Bronchial epithelial cell (primary cell): Measurements from ENCODE around the gene MYO15A. TPM values are rescaled to one million over a fixed set of nuclear protein-coding genes. Genes with fewer than 3 reads are reported as not detected.
A peak's percentile ranks its signal among the peaks of the same experiment; 100 is the strongest.

Source experiments
- DNase-seq: peaks from one replicate; pipeline ENCODE4 v3.0.0-alpha.2; 2010; ENCODE audit warnings: low read depth
- FAIRE-seq: peaks from 2 replicates; lab custom pipeline; 2011; peaks lifted over from hg19 to GRCh38; lab: Jason Lieb, UNC
- H3K27me3 ChIP-seq: 2 replicates; pipeline ENCODE4 v1.5.1; 2011; ENCODE audit warnings: low read length; ENCODE audit not compliant: control insufficient read depth, insufficient read depth
- H3K36me3 ChIP-seq: 2 replicates; pipeline ENCODE4 v1.5.1; 2011; ENCODE audit warnings: low read length; ENCODE audit not compliant: control insufficient read depth, insufficient read depth
- H3K4me3 ChIP-seq: 2 replicates; pipeline ENCODE4 v1.5.1; 2011; ENCODE audit warnings: mild to moderate bottlenecking, low read depth, low read length, control low read depth
- total RNA-seq: library from RNA; depleted of rRNA; stranded (reverse); fragments of >200 nt; gene quantifications from 2 replicates; pipeline ENCODE4 v1.2.1, GENCODE V29; 2014
- TF ChIP-seq, protein P1 (sequence below): IDR thresholded peaks from 2 replicates; pipeline ENCODE4 v1.5.1; 2011; ENCODE audit warnings: mild to moderate bottlenecking, moderate library complexity, low read length, control low read depth, inconsistent platforms; ENCODE audit not compliant: insufficient read depth, severe bottlenecking

The MYO15A gene
- total RNA-seq, 1 donor from 2014 or later = 1.6 TPM

DNA sequence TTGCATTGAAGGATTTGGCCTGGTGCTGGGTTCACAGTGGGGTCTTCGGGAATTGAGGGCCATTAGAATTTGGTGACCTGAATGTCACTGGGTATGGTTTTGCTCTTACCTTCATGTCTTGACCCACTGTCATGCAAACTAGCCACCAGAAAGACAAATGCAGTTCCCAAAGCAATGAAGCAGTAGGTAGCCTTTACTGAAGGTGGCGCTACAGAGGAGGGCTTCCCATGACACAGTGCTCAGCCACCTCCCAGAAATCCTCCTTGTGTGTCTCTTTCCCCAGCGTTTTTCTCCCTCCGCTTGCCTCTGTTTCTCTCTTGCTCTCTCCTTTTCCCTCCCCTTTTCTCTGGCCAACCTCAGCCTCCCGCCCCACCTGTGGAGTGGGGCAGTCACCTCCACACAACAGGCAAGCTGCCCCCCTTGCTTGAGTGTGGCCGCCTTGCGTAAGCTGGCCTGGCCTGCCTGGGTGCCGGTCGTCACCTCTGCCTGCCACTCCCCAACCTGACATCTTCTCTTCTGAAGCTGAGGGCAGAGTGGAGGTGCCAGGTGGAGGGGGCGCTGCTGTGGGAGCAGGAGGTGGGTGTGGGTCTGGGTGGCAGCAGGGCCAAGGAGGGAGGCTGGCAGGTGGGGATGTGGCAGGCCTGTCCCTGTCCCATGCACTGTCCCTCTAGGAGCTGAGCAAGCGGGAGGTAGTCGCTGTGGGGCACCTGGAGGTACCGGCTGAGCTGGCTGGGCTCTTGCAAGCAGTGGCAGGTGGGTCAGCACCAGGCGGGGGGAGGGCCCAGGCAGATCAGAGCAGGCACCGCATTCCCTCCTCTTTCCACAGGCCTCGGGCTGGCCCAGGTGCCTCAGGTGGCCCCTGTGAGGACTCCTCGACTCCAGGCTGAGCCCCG, 34.7 kb downstream of the MYO15A start:
- Histone ChIP-seq H3K4me3 (no peak overlapping the region), H3K36me3 (no peaks in the 10 kb centered on the region), H3K27me3 (peaks cover 4% of the 10 kb centered on the region)
- peak; percentile 38 for DNase-seq
- TF ChIP-seq, protein P1, sequence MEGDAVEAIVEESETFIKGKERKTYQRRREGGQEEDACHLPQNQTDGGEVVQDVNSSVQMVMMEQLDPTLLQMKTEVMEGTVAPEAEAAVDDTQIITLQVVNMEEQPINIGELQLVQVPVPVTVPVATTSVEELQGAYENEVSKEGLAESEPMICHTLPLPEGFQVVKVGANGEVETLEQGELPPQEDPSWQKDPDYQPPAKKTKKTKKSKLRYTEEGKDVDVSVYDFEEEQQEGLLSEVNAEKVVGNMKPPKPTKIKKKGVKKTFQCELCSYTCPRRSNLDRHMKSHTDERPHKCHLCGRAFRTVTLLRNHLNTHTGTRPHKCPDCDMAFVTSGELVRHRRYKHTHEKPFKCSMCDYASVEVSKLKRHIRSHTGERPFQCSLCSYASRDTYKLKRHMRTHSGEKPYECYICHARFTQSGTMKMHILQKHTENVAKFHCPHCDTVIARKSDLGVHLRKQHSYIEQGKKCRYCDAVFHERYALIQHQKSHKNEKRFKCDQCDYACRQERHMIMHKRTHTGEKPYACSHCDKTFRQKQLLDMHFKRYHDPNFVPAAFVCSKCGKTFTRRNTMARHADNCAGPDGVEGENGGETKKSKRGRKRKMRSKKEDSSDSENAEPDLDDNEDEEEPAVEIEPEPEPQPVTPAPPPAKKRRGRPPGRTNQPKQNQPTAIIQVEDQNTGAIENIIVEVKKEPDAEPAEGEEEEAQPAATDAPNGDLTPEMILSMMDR = peak; percentile 83
- peak; percentile 87 for FAIRE-seq

DNA sequence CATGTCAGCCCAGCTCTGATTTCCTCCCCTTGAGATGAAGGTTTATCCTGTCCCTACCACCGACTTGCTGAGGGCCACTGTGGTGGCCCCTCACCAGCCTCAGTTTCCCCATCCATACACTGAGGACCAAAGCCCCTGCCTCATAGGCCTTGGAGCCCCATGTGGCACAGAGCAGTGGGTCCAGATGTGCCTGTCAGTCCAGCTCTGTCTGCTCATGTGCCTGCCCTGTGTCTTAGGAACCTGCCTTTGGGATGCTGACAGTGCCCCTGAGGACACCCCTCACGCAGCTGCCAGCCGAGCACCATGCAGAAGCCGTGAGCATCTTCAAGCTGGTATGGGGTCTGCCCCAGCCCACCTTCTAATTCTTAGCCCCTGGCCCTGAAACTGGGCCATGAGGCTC, 35.7 kb downstream of the MYO15A start:
- TF ChIP-seq, protein P1 = no peak
- Histone ChIP-seq H3K27me3 (peaks cover 4% of the 10 kb centered on the region), H3K4me3 (no peak overlapping the region), H3K36me3 (no peaks in the 10 kb centered on the region)
- no peak for DNase-seq
- no peak for FAIRE-seq

DNA sequence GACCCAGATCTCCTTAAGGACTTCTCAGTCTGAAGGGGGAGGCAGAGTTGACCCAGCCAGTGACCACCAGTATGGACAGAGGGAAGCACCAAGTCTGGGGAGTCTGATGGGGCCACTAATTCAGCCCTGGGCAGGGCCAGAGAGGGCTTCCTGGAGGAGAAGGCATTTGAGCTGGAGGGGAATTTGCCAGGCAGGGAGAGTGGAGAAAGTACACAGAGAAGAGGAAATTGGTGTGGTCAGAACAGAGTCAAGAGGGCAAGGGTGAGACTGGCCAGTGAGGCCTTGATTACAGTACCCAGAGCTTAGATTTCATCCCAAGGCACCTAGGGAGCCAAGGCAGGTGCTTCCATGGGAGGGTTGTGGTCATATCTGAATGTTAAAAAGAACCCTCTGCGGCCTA, 36.3 kb downstream of the MYO15A start:
- FAIRE-seq (no peak), DNase-seq (no peak)

DNA sequence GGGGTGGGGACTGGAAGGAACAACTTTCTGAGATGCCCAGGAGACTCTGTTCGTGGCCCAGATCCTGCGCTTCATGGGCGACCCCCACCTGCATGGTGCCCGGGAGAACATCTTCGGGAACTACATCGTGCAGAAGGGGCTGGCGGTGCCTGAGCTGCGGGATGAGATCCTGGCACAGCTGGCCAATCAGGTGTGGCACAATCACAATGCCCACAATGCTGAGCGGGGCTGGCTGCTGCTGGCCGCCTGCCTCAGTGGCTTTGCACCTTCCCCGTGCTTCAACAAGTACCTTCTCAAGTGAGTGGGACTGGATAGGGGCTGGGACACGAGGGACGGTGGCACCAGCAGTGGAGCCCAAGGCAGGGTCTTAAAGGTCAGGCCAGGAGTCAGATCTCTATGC, 37.3 kb downstream of the MYO15A start:
- Histone ChIP-seq H3K27me3 (peaks cover 2% of the 10 kb centered on the region), H3K4me3 (no peak overlapping the region), H3K36me3 (no peaks in the 10 kb centered on the region)
- TF ChIP-seq, protein P1 = no peak
- FAIRE-seq (no peak), DNase-seq (no peak)

More for the DNA sequence above, 36.3 kb downstream of the MYO15A start:
- peaks cover 4% of the 10 kb centered on the region for H3K27me3 ChIP-seq
- TF ChIP-seq, protein P1 = no peak
- H3K4me3 ChIP-seq = no peak overlapping the region
- no peaks in the 10 kb centered on the region for H3K36me3 ChIP-seq

DNA sequence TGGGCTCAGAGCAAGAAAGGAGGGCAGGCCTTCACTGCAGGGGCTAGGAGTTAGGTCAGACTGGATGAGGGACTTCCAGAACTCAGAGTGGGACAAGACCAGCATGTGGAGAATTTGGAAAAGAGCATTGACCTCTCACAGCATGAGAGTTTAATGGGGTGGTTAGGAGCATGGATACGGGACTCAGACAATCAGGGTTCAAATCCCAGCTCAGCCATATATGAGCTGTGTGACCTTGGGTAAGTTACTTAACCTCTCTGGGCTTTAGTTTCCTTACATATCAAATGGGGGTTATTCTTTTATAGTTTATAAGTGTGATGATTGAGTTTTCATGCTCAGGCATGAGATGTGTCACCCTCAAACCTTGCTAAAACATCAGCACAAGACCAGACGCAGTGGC, 37.7 kb downstream of the MYO15A start:
- H3K27me3 ChIP-seq = peaks cover 2% of the 10 kb centered on the region
- no peak overlapping the region for H3K4me3 ChIP-seq
- FAIRE-seq (no peak), DNase-seq (no peak)
- H3K36me3 ChIP-seq = no peaks in the 10 kb centered on the region
- TF ChIP-seq, protein P1 = no peak
